GM20000 (cell line): Measurements from ENCODE around the gene NUDT8.
"Not testable (repeated sequence)": the region's sequence is repeated elsewhere in the genome, so short reads cannot be mapped to it uniquely, and the experiment has no call there.

Experiments used
- DNase-seq: peaks from one replicate; pipeline ENCODE4 v3.0.0; 2012; ENCODE audit warnings: low spot score
- CTCF ChIP-seq: IDR thresholded peaks from 2 replicates; pipeline ENCODE4 v1.5.1; 2012; ENCODE audit warnings: mild to moderate bottlenecking, control low read depth; ENCODE audit errors: extremely low read depth, missing control alignments

The NUDT8 gene

GRCh38 chr11:67594480-67594879 is 35.3 kb downstream of the NUDT8 start:
- TF ChIP-seq CTCF = no peak
- DNase-seq = no peak

GRCh38 chr11:67593565-67593905 is 36.2 kb downstream of the NUDT8 start:
- no peak for TF ChIP-seq CTCF
- no peak for DNase-seq

- no peak for TF ChIP-seq CTCF
- no peak for DNase-seq
These were observed 36.7 kb downstream of the NUDT8 start for GRCh38 chr11:67592880-67593564.

DNA sequence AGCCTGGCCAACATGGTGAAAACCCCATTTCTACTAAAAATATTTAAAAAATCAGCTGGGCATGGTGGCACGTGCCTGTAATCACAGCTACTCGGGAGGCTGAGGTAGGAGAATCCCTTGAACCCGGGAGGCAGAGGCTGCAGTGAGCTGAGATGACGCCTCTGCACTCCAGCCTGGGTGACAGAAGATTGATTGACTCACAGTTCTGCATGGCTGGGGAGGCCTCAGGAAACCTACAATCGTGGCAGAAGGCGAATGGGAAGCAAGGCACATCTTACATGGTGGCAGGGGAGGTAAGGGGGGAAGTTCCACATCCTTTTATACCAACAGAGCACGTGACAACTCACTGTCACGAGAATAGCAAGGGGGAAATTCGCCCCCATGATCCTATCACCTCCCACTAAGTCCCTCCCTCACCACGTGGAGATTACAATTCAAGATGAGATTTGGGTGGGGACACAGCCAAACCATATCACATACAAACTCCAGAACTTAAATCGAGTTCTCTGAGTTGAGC is 40.8 kb downstream of the NUDT8 start:
- not testable (repeated sequence) for DNase-seq

GRCh38 chr11:67588136-67588503 is 41.6 kb downstream of the NUDT8 start:
- TF ChIP-seq CTCF = no peak
- DNase-seq = no peak

DNA sequence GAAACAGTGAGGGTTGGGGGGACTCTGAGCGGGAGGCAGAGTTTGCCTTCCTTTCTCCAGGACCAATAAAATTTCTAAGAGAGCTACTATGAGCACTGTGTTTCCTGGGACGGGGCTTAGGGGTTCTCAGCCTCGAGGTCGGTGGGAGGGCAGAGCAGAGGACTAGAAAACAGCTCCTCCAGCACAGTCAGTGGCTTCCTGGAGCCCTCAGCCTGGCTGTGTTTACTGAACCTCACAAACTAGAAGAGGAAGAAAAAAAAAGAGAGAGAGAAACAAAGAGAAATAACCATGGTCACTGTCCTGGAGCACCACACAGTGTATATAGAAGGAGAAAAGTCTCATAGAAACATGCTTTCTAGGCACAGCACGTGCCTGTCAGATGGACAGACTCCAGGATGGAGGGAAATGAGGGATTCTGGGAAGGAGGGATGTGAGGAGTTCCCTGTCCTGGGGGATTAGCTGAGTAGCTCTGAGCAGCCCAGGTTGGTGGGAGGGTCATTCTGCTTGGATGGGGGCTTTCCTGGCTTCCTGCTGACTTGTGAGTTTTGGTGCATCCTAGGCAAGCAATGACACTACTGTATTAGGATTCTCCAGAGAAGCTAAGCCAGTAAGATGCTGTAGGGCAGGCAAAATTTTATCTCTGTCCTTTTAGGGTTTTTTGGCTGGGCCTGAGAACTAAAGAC is 43.0 kb downstream of the NUDT8 start:
- DNase-seq = no peak
- TF ChIP-seq CTCF = no peak

- no peak for DNase-seq
These were observed 43.8 kb downstream of the NUDT8 start for GRCh38 chr11:67585911-67586310.

More at GRCh38 chr11:67585911-67586310, 43.8 kb downstream of the NUDT8 start:
- TF ChIP-seq CTCF = no peak
